ENCODE data around the gene EPM2A. TPM values are rescaled to one million over a fixed set of nuclear protein-coding genes. Genes with fewer than 3 reads are reported as not detected.

Gene EPM2A
- total and polyA plus RNA-seq, 2 experiments from 2014 or later: 6.9 to 9.3 TPM

- H3K4me1 ChIP-seq (ENCODE audit: insufficient read depth): peaks cover 3% of the 10 kb centered on the region
- H3K79me2 ChIP-seq: peaks cover 12% of the 10 kb centered on the region
- no peak overlapping the region for H3K4me3 ChIP-seq
- H3K27me3 ChIP-seq: no peaks in the 10 kb centered on the region
- H4K20me1 ChIP-seq (ENCODE audit: insufficient read depth, poor library complexity, severe bottlenecking): no peaks in the 10 kb centered on the region
- H3K4me2 ChIP-seq: no peak overlapping the region
- no peak overlapping the region for H3K27ac ChIP-seq
- DNase-seq (ENCODE audit: low spot score): no peak
- no peaks in the 10 kb centered on the region for H3K9me3 ChIP-seq (ENCODE audit: low read depth)
- H3K36me3 ChIP-seq (replicated peaks; ENCODE audit: insufficient read depth, low read depth): no peaks in the 10 kb centered on the region
- 88% methylated on average over 1 of the region's 1 CpG for WGBS (ENCODE audit: low lambda C conversion rate, missing lambda C conversion rate)
- H3K9me2 ChIP-seq (replicated peaks; ENCODE audit: insufficient read depth): no peaks in the 10 kb centered on the region
- no peak overlapping the region for H2AFZ ChIP-seq
- TF ChIP-seq EZH2 (IDR thresholded peaks at IDR 0.05; ENCODE audit: borderline replicate concordance) (no peak), EZH2phosphoT487 (IDR thresholded peaks at IDR 0.05; ENCODE audit: low read depth, severe bottlenecking, unreplicated experiment) (no peak)
- TF ChIP-seq, protein P1, sequence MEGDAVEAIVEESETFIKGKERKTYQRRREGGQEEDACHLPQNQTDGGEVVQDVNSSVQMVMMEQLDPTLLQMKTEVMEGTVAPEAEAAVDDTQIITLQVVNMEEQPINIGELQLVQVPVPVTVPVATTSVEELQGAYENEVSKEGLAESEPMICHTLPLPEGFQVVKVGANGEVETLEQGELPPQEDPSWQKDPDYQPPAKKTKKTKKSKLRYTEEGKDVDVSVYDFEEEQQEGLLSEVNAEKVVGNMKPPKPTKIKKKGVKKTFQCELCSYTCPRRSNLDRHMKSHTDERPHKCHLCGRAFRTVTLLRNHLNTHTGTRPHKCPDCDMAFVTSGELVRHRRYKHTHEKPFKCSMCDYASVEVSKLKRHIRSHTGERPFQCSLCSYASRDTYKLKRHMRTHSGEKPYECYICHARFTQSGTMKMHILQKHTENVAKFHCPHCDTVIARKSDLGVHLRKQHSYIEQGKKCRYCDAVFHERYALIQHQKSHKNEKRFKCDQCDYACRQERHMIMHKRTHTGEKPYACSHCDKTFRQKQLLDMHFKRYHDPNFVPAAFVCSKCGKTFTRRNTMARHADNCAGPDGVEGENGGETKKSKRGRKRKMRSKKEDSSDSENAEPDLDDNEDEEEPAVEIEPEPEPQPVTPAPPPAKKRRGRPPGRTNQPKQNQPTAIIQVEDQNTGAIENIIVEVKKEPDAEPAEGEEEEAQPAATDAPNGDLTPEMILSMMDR (IDR thresholded peaks at IDR 0.05; ENCODE audit: poor library complexity): no peak
These were observed 6.6 kb downstream of the EPM2A start for GRCh38 chr6:145728444-145729385.

DNA sequence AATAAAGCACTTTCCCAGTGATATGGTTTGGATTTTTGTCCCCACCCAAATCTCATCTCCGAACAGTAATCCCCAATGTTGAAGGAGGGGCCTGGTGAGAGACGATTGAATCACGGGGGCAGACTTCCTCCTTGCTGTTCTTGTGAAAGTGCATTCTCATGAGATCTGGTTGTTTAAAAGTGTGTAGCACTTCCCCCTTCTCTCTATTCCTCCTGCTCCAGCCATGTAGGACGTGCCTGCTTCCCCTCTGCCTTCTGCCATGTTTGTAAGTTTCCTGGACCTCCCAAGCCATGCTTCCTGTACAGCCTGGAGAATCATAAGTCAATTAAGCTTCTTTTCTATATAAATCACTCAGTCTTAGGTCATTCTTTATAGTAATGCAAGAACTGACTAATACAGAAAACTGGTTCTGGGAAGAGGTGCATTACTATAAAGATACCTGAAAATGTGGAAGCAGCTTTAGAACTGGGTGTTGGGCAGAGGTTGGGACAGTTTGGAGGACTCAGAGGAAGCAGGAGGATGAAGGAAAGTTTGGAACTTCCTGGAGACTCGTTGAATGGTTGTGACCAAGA lies 7.4 kb downstream of the EPM2A start:
- no peak overlapping the region for H3K4me3 ChIP-seq
- H3K27ac ChIP-seq: no peak overlapping the region
- H3K4me1 ChIP-seq (ENCODE audit: insufficient read depth): no peaks in the 10 kb centered on the region
- TF ChIP-seq EZH2phosphoT487 (IDR thresholded peaks at IDR 0.05; ENCODE audit: low read depth, severe bottlenecking, unreplicated experiment) (no peak), EZH2 (IDR thresholded peaks at IDR 0.05; ENCODE audit: borderline replicate concordance) (no peak)
- TF ChIP-seq, protein P1 (IDR thresholded peaks at IDR 0.05; ENCODE audit: poor library complexity): no peak
- H4K20me1 ChIP-seq (ENCODE audit: insufficient read depth, poor library complexity, severe bottlenecking): no peaks in the 10 kb centered on the region
- H3K9me2 ChIP-seq (replicated peaks; ENCODE audit: insufficient read depth): no peaks in the 10 kb centered on the region
- H3K4me2 ChIP-seq: no peak overlapping the region
- H2AFZ ChIP-seq: no peak overlapping the region
- H3K79me2 ChIP-seq: peaks cover 12% of the 10 kb centered on the region
- H3K36me3 ChIP-seq (replicated peaks; ENCODE audit: insufficient read depth, low read depth): no peaks in the 10 kb centered on the region
- H3K9me3 ChIP-seq (ENCODE audit: low read depth): no peaks in the 10 kb centered on the region
- no peak for DNase-seq (ENCODE audit: low spot score)
- 91% methylated on average over 5 of the region's 5 CpGs for WGBS (ENCODE audit: low lambda C conversion rate, missing lambda C conversion rate)
- H3K27me3 ChIP-seq: no peaks in the 10 kb centered on the region

DNA sequence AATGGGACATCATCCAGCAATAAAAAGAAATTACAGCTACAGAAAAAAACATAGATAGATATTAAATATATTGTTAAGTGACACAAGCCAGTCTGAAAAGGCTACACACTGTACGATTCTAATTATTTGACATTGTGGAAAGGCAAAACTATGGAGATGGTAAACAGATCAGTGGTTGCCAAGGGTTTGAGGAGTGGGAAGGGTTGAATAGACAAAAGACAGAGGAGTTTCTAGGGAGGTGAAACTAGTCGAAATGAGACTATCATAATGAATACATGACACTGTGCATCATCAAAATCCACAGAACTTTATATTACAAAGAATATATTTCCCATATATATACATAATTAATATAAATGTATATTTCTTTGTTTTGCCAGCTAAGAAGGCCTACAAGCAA lies 9.8 kb downstream of the EPM2A start:
- Histone ChIP-seq H3K27ac (no peak overlapping the region), H3K9me3 (ENCODE audit: low read depth) (no peaks in the 10 kb centered on the region), H3K4me3 (no peak overlapping the region), H3K79me2 (peaks cover 6% of the 10 kb centered on the region), H3K9me2 (replicated peaks; ENCODE audit: insufficient read depth) (no peaks in the 10 kb centered on the region), H3K4me2 (no peak overlapping the region), H4K20me1 (ENCODE audit: insufficient read depth, poor library complexity, severe bottlenecking) (no peaks in the 10 kb centered on the region), H3K27me3 (no peaks in the 10 kb centered on the region), H3K36me3 (replicated peaks; ENCODE audit: insufficient read depth, low read depth) (no peaks in the 10 kb centered on the region), H3K4me1 (ENCODE audit: insufficient read depth) (no peaks in the 10 kb centered on the region), H2AFZ (no peak overlapping the region)
- WGBS (ENCODE audit: low lambda C conversion rate, missing lambda C conversion rate): 86% methylated on average over 2 of the region's 2 CpGs
- DNase-seq (ENCODE audit: low spot score): no peak
- TF ChIP-seq EZH2phosphoT487 (IDR thresholded peaks at IDR 0.05; ENCODE audit: low read depth, severe bottlenecking, unreplicated experiment) (no peak), EZH2 (IDR thresholded peaks at IDR 0.05; ENCODE audit: borderline replicate concordance) (no peak)
- TF ChIP-seq, protein P1 (IDR thresholded peaks at IDR 0.05; ENCODE audit: poor library complexity): no peak
